Peyer's patch (tissue), 4 donors: ENCODE results near the gene BMF. TPM values are rescaled to one million over a fixed set of nuclear protein-coding genes. Genes with fewer than 3 reads are reported as not detected.
"Not testable (repeated sequence)": the region's sequence is repeated elsewhere in the genome, so short reads cannot be mapped to it uniquely, and the experiment has no call there.

Experiments used
- DNase-seq, 3 donors: peaks; one replicate each; pipeline ENCODE4 v3.0.0-alpha.2; 2017 to 2019
- H3K27ac ChIP-seq, 4 donors: fragments of 200-600 bp; sonication (generic); one replicate each; pipeline ENCODE4 v1.5.1; 2016 to 2019
- H3K27me3 ChIP-seq, 2 donors: fragments of 200-600 bp; sonication (generic); one replicate each; pipeline ENCODE4 v1.5.1; 2019
- H3K36me3 ChIP-seq, 3 donors: fragments of 200-600 bp; sonication (generic); one replicate each; pipeline ENCODE4 v1.5.1; 2016 to 2019
- H3K4me1 ChIP-seq, 4 donors: fragments of 200-600 bp; sonication (generic); one replicate each; pipeline ENCODE4 v1.5.1; 2016 to 2019
- H3K4me3 ChIP-seq, 4 donors: fragments of 200-600 bp; sonication (generic); 1 replicate in 3 of 4; 2 replicates in 1 of 4; pipeline ENCODE4 v1.5.1; 2016 to 2019; ENCODE audit warnings: mild to moderate bottlenecking in 1 of 4
- H3K9me3 ChIP-seq, 4 donors: fragments of 200-600 bp; sonication (generic); one replicate each; pipeline ENCODE4 v1.5.1; 2016 to 2019; ENCODE audit warnings: mild to moderate bottlenecking in 1 of 4
- POLR2A ChIP-seq, 2 donors: fragments of 450-650 bp; IDR thresholded peaks; one replicate each; pipeline ENCODE4 v1.5.1; 2017; ENCODE audit warnings: antibody characterized with exemption in 2 of 2, mild to moderate bottlenecking in 2 of 2, moderate library complexity in 2 of 2
- total RNA-seq, 4 donors: library from RNA; depleted of rRNA; stranded (reverse); fragments of >200 nt; gene quantifications; one replicate each; pipeline ENCODE4 v1.1.0, GENCODE V29; 2016
- TF ChIP-seq, protein P1 (sequence below), 6 experiments: fragments of 450-650 bp in 4 of 6; fragments of 200-600 bp in 2 of 6; sonication (generic) in 1 of 6; IDR thresholded peaks; one replicate each; pipeline ENCODE4 v1.5.1; 2017 to 2019; ENCODE audit warnings: antibody characterized with exemption in 6 of 6, mild to moderate bottlenecking in 3 of 6, moderate library complexity in 1 of 6

Gene BMF
- total RNA-seq, 4 donors from 2014 or later: 13.5 to 98.2 (median 26.1) TPM

- DNase-seq: no peak
- H3K36me3 ChIP-seq: no peaks in the 10 kb centered on the region
- no peaks in the 10 kb centered on the region for H3K27me3 ChIP-seq
- H3K4me1 ChIP-seq: no peaks in the 10 kb centered on the region
- no peak overlapping the region for H3K4me3 ChIP-seq
- no peak for TF ChIP-seq POLR2A (IDR thresholded peaks at IDR 0.05)
- TF ChIP-seq, protein P1, sequence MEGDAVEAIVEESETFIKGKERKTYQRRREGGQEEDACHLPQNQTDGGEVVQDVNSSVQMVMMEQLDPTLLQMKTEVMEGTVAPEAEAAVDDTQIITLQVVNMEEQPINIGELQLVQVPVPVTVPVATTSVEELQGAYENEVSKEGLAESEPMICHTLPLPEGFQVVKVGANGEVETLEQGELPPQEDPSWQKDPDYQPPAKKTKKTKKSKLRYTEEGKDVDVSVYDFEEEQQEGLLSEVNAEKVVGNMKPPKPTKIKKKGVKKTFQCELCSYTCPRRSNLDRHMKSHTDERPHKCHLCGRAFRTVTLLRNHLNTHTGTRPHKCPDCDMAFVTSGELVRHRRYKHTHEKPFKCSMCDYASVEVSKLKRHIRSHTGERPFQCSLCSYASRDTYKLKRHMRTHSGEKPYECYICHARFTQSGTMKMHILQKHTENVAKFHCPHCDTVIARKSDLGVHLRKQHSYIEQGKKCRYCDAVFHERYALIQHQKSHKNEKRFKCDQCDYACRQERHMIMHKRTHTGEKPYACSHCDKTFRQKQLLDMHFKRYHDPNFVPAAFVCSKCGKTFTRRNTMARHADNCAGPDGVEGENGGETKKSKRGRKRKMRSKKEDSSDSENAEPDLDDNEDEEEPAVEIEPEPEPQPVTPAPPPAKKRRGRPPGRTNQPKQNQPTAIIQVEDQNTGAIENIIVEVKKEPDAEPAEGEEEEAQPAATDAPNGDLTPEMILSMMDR (IDR thresholded peaks at IDR 0.05): no peak
- no peak overlapping the region for H3K27ac ChIP-seq
- H3K9me3 ChIP-seq: no peaks in the 10 kb centered on the region
These were observed 22.3 kb upstream of the BMF start for GRCh38 chr15:40130799-40131502.

DNA sequence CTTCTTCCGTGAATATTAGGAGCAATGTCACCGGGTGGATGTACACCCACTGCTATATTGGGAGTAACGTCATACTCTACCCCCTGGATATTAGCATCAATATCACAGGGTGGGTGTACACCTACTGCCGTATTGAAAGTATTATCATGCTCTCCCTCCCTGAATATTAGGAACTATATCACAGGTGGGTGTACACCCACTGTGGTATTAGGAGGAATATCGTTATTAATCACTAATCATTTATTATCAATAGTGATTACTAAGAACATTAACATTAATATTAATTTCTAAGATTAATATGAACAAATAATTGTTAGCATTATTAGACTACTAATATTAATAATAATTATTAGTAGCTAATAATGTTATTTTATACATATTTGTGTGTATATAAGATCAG is 21.4 kb upstream of the BMF start:
- no peaks in the 10 kb centered on the region for H3K27me3 ChIP-seq
- H3K9me3 ChIP-seq: no peaks in the 10 kb centered on the region
- no peak for DNase-seq
- H3K4me3 ChIP-seq: no peak overlapping the region
- TF ChIP-seq, protein P1 (IDR thresholded peaks at IDR 0.05): no peak
- no peak for TF ChIP-seq POLR2A (IDR thresholded peaks at IDR 0.05)
- no peaks in the 10 kb centered on the region for H3K4me1 ChIP-seq
- H3K36me3 ChIP-seq: no peaks in the 10 kb centered on the region
- H3K27ac ChIP-seq: no peak overlapping the region

DNA sequence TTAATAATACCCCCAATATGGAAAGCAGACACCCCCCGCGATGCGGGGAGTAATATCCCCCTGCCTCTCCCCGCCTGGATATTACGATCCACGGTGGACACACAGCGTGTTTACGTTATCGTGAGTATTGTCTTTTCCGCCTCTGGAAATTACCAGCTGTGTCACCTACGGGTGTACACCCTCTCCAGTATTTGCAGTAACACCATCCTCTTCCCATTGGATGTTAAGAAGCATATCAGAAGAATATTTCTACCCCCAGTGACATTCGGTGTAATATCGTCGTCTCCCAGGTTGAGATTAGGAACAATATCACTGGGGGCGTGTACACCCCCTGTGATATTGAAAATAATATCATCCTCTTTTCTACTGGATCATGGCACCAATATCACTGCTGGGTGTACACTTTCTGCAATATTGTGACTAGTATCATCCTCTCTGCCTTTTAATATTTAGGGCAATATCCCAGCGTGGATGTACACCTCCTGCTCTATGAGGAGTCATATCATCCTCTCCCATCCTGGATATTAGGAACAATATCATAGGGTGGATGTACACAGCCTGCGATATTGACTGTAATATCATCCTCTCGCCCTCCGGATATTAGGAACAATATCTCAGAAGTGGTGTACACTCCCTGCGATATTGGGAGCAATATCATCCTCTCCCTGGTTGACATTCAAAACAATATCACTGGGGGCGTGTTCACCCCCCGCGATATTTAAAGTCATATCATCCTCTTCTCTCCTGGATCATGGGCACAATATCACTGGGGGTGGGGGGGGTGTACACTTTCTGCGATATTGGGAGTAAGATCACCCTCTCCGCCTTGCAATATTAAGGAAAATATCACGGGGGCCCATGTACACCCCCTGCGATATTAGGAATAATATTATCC is 20.3 kb upstream of the BMF start:
- DNase-seq: no peak
- no peak overlapping the region for H3K4me3 ChIP-seq
- TF ChIP-seq, protein P1 (IDR thresholded peaks at IDR 0.05): no peak
- TF ChIP-seq POLR2A (IDR thresholded peaks at IDR 0.05): no peak
- no peaks in the 10 kb centered on the region for H3K9me3 ChIP-seq
- no peak overlapping the region for H3K27ac ChIP-seq
- H3K36me3 ChIP-seq: no peaks in the 10 kb centered on the region
- no peaks in the 10 kb centered on the region for H3K4me1 ChIP-seq
- H3K27me3 ChIP-seq: no peaks in the 10 kb centered on the region

- Histone ChIP-seq H3K27ac (no peak overlapping the region), H3K4me3 (no peak overlapping the region), H3K36me3 (no peaks in the 10 kb centered on the region), H3K4me1 (no peaks in the 10 kb centered on the region), H3K27me3 (no peaks in the 10 kb centered on the region), H3K9me3 (no peaks in the 10 kb centered on the region)
- no peak for TF ChIP-seq POLR2A (IDR thresholded peaks at IDR 0.05)
- TF ChIP-seq, protein P1 (IDR thresholded peaks at IDR 0.05): no peak
- no peak for DNase-seq
These were observed 17.3 kb upstream of the BMF start for GRCh38 chr15:40125950-40126349.

GRCh38 chr15:40124807-40125285 is 16.2 kb upstream of the BMF start:
- not testable (repeated sequence) for H3K4me3 ChIP-seq, H3K36me3 ChIP-seq, H3K4me1 ChIP-seq, H3K9me3 ChIP-seq, H3K27ac ChIP-seq, H3K27me3 ChIP-seq
- peak in 1 of 3 donors; percentile 21 for DNase-seq

GRCh38 chr15:40124333-40124732 is 15.7 kb upstream of the BMF start:
- DNase-seq: peak in 1 of 3 donors; percentile 9
- H3K4me3 ChIP-seq, H3K4me1 ChIP-seq, H3K27ac ChIP-seq, H3K27me3 ChIP-seq, H3K9me3 ChIP-seq, H3K36me3 ChIP-seq: not testable (repeated sequence)

- peak in 1 of 3 donors; percentile 10 for DNase-seq
- H3K4me3 ChIP-seq, H3K4me1 ChIP-seq, H3K36me3 ChIP-seq, H3K27ac ChIP-seq, H3K9me3 ChIP-seq, H3K27me3 ChIP-seq: not testable (repeated sequence)
These were observed 15.2 kb upstream of the BMF start for GRCh38 chr15:40123863-40124262.

DNA sequence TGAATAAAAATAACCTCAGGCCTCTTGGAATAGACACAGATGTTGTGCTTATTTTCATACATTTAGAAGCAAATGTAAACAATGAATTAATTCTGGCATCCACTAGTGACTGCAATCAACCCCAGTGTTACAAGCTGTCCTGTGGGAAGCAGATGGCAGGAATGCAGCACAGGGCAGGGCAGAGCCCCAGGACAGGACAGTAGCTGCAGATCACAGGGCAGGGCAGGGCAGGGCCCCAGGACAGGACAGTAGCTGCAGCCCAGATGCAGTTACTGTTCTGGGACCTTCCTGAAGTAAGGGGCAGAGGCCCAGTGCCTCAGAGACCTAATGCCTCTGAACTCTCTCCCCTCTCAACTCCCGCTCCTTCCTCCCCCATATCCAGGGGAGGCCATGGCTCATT is 14.3 kb upstream of the BMF start:
- H3K36me3 ChIP-seq, H3K4me1 ChIP-seq, H3K27ac ChIP-seq, DNase-seq, H3K4me3 ChIP-seq, H3K9me3 ChIP-seq, H3K27me3 ChIP-seq: not testable (repeated sequence)
